ENCODE results near the gene PKMYT1. TPM values are rescaled to one million over a fixed set of nuclear protein-coding genes. Genes with fewer than 3 reads are reported as not detected.
A peak's percentile ranks its signal among the peaks of the same experiment; 100 is the strongest.

Gene PKMYT1
- total and polyA plus RNA-seq, 2 of the 4 experiments (the other 2 are of a cell fraction) = 1.8 to 14.9 TPM

GRCh38 chr16:2963723-2964474 is 16.3 kb downstream of the PKMYT1 start, which contains the start of gene KREMEN2:
KREMEN2 (plus strand) TSS chr16:2964275; CDS start chr16:2964521, 246 bp downstream.
- CTCF ChIA-PET = no interaction called here
- no peak within 1 kb of the TSS for H2BK15ac ChIP-seq (ENCODE audit: low read depth, low read length)
- peak within 1 kb of the TSS; percentile 81 for H2AFZ ChIP-seq (replicated peaks; ENCODE audit: low read length, poor library complexity)
- peak within 1 kb of the TSS; percentile 75; the same call in 1 of the 2 replicates for H3K4me2 ChIP-seq (ENCODE audit: low read depth, low read length)
- no peak within 1 kb of the TSS for H3K18ac ChIP-seq (ENCODE audit: low read depth, low read length)
- H2BK120ac ChIP-seq (ENCODE audit: low read depth, low read length) = no peak within 1 kb of the TSS
- no peak within 1 kb of the TSS for H2AK5ac ChIP-seq (ENCODE audit: low read depth, low read length)
- no peak within 1 kb of the TSS for H3K23ac ChIP-seq (ENCODE audit: low read depth, low read length)
- dilution Hi-C loops (cut with HindIII; ENCODE audit: low sequenced_read_pairs, unreplicated experiment) = no loop called here
- no peak within 1 kb of the TSS for H4K8ac ChIP-seq (ENCODE audit: low read depth in 2 of 2, low read length in 2 of 2)
- peaks cover 5% of the 10 kb centered on the region; the same call in 1 of the 2 replicates for H3K4me1 ChIP-seq (ENCODE audit: control insufficient read depth, insufficient read depth, low read length)
- POLR2A ChIA-PET (ENCODE audit: unreplicated experiment) = no interaction called here
- WGBS, 2 experiments (ENCODE audit: extremely low coverage in 2 of 2, insufficient read length in 1 of 2) = 1% methylated on average over 15 of the region's 60 CpGs; no CpG with 5 or more reads in 1 of the 2 experiments
- peak within 1 kb of the TSS; percentile 13 for H3K4me3 ChIP-seq (ENCODE audit: insufficient read depth, low read depth, low read length)
- H3K27me3 ChIP-seq (ENCODE audit: control insufficient read depth, insufficient read depth, low read length) = peaks cover 61% of the 10 kb centered on the region
- intact Hi-C loops (cut with micrococcal nuclease) = no loop called here
- H4K91ac ChIP-seq (ENCODE audit: insufficient read depth, low read depth, low read length) = no peak within 1 kb of the TSS
- H4K5ac ChIP-seq (ENCODE audit: low read depth, low read length) = no peak within 1 kb of the TSS
- TF ChIP-seq RCOR1 (IDR thresholded peaks at IDR 0.05; ENCODE audit: insufficient replicate concordance, low read length) (no peak), FOS (IDR thresholded peaks at IDR 0.05; ENCODE audit: low read depth, low read length) (no peak), MAZ (IDR thresholded peaks at IDR 0.05; ENCODE audit: borderline replicate concordance, low read depth, low read length) (no peak), CHD1 (IDR thresholded peaks at IDR 0.05; ENCODE audit: low read depth, low read length) (no peak), BHLHE40 (IDR thresholded peaks at IDR 0.05; ENCODE audit: low read depth, low read length) (peak; percentile 51), RFX5 (IDR thresholded peaks at IDR 0.05; ENCODE audit: low read depth, low read length) (no peak)
- TF ChIP-seq, protein P1, sequence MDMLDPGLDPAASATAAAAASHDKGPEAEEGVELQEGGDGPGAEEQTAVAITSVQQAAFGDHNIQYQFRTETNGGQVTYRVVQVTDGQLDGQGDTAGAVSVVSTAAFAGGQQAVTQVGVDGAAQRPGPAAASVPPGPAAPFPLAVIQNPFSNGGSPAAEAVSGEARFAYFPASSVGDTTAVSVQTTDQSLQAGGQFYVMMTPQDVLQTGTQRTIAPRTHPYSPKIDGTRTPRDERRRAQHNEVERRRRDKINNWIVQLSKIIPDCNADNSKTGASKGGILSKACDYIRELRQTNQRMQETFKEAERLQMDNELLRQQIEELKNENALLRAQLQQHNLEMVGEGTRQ (IDR thresholded peaks at IDR 0.05; ENCODE audit: low read depth, low read length) = 0 out of 2 replicates have a peak, but pooled peaks have one; percentile 25
- no peak within 1 kb of the TSS for H3K14ac ChIP-seq (replicated peaks; ENCODE audit: low read depth, low read length)
- peaks cover 9% of the 10 kb centered on the region; the same call in 1 of the 2 replicates for H3K9me1 ChIP-seq (ENCODE audit: insufficient read depth, low read length)
- H4K20me1 ChIP-seq (ENCODE audit: insufficient read depth, low read length) = peaks cover 21% of the 10 kb centered on the region; the same call in 1 of the 2 replicates
- H2BK20ac ChIP-seq (ENCODE audit: low read depth, low read length) = no peak within 1 kb of the TSS
- no peaks in the 10 kb centered on the region; the same call in 1 of the 2 replicates for H3K9me3 ChIP-seq (ENCODE audit: control insufficient read depth, insufficient read depth, low read length)
- no peak within 1 kb of the TSS for H3K27ac ChIP-seq (ENCODE audit: insufficient read depth, low read length)
- DNase-seq = no peak
- H3K36me3 ChIP-seq (ENCODE audit: control insufficient read depth, insufficient read depth, low read length) = no peaks in the 10 kb centered on the region
- H3K9ac ChIP-seq (ENCODE audit: low read depth, low read length) = no peak within 1 kb of the TSS
- in situ Hi-C loops (cut with MboI; ENCODE audit: low sequenced_read_pairs) = no loop called here
- peaks cover 0 to 5% of the 10 kb centered on the region in 2 experiments; a peak in 1 of 4 replicates for H3K79me1 ChIP-seq (ENCODE audit: low read depth in 1 of 2, low read length in 2 of 2)
- no peak within 1 kb of the TSS for H3K56ac ChIP-seq (ENCODE audit: extremely low read depth, insufficient read depth, low read length)
- H2BK5ac ChIP-seq (ENCODE audit: low read depth, low read length, poor library complexity, severe bottlenecking) = no peak within 1 kb of the TSS
- ATAC-seq (ENCODE audit: low read depth) = peak; percentile 33
- H3K4ac ChIP-seq (ENCODE audit: low read depth, low read length) = no peak within 1 kb of the TSS
- BruUV-seq (replicated peaks) = no TSS peak
- no peak within 1 kb of the TSS for H2AK9ac ChIP-seq (replicated peaks; ENCODE audit: low read depth, low read length, poor library complexity)
